ENCODE measurements around the gene TMEM203. TPM values are rescaled to one million over a fixed set of nuclear protein-coding genes. Genes with fewer than 3 reads are reported as not detected.

TMEM203 gene
- total RNA-seq, 1 donor from 2014 or later: 40.3 TPM

GRCh38 chr9:137175345-137175961, 30.0 kb downstream of the TMEM203 start:
- no peak for DNase-seq (ENCODE audit: low read depth)
- no peaks in the 10 kb centered on the region for H3K36me3 ChIP-seq (ENCODE audit: control insufficient read depth, insufficient read depth, low read length)
- peaks cover 48% of the 10 kb centered on the region for H3K27me3 ChIP-seq (ENCODE audit: control insufficient read depth, insufficient read depth, low read length)
- no peak overlapping the region for H3K4me3 ChIP-seq (ENCODE audit: low read depth, low read length)
- TF ChIP-seq, protein P1, sequence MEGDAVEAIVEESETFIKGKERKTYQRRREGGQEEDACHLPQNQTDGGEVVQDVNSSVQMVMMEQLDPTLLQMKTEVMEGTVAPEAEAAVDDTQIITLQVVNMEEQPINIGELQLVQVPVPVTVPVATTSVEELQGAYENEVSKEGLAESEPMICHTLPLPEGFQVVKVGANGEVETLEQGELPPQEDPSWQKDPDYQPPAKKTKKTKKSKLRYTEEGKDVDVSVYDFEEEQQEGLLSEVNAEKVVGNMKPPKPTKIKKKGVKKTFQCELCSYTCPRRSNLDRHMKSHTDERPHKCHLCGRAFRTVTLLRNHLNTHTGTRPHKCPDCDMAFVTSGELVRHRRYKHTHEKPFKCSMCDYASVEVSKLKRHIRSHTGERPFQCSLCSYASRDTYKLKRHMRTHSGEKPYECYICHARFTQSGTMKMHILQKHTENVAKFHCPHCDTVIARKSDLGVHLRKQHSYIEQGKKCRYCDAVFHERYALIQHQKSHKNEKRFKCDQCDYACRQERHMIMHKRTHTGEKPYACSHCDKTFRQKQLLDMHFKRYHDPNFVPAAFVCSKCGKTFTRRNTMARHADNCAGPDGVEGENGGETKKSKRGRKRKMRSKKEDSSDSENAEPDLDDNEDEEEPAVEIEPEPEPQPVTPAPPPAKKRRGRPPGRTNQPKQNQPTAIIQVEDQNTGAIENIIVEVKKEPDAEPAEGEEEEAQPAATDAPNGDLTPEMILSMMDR (IDR thresholded peaks at IDR 0.05; ENCODE audit: insufficient read depth, low read length, poor library complexity, severe bottlenecking): peak; percentile 37

GRCh38 chr9:137174722-137175293, 30.6 kb downstream of the TMEM203 start:
- H3K36me3 ChIP-seq (ENCODE audit: control insufficient read depth, insufficient read depth, low read length): no peaks in the 10 kb centered on the region
- H3K4me3 ChIP-seq (ENCODE audit: low read depth, low read length): no peak overlapping the region
- TF ChIP-seq, protein P1 (IDR thresholded peaks at IDR 0.05; ENCODE audit: insufficient read depth, low read length, poor library complexity, severe bottlenecking): no peak
- H3K27me3 ChIP-seq (ENCODE audit: control insufficient read depth, insufficient read depth, low read length): peaks cover 55% of the 10 kb centered on the region
- no peak for DNase-seq (ENCODE audit: low read depth)

GRCh38 chr9:137173796-137174664, 31.4 kb downstream of the TMEM203 start:
- Histone ChIP-seq H3K27me3 (ENCODE audit: control insufficient read depth, insufficient read depth, low read length) (peaks cover 62% of the 10 kb centered on the region), H3K36me3 (ENCODE audit: control insufficient read depth, insufficient read depth, low read length) (no peaks in the 10 kb centered on the region), H3K4me3 (ENCODE audit: low read depth, low read length) (no peak overlapping the region)
- TF ChIP-seq, protein P1 (IDR thresholded peaks at IDR 0.05; ENCODE audit: insufficient read depth, low read length, poor library complexity, severe bottlenecking): no peak
- no peak for DNase-seq (ENCODE audit: low read depth)

- DNase-seq (ENCODE audit: low read depth): no peak
- H3K27me3 ChIP-seq (ENCODE audit: control insufficient read depth, insufficient read depth, low read length): peaks cover 69% of the 10 kb centered on the region
- TF ChIP-seq, protein P1 (IDR thresholded peaks at IDR 0.05; ENCODE audit: insufficient read depth, low read length, poor library complexity, severe bottlenecking): no peak
These were observed 32.3 kb downstream of the TMEM203 start for GRCh38 chr9:137172901-137173795.

GRCh38 chr9:137171149-137171900, 34.1 kb downstream of the TMEM203 start:
- no peak for DNase-seq (ENCODE audit: low read depth)
- H3K27me3 ChIP-seq (ENCODE audit: control insufficient read depth, insufficient read depth, low read length): peaks cover 87% of the 10 kb centered on the region

More at GRCh38 chr9:137172901-137173795, 32.3 kb downstream of the TMEM203 start:
- H3K36me3 ChIP-seq (ENCODE audit: control insufficient read depth, insufficient read depth, low read length): no peaks in the 10 kb centered on the region
- no peak overlapping the region for H3K4me3 ChIP-seq (ENCODE audit: low read depth, low read length)

More at GRCh38 chr9:137171149-137171900, 34.1 kb downstream of the TMEM203 start:
- H3K4me3 ChIP-seq (ENCODE audit: low read depth, low read length): no peak overlapping the region
- no peaks in the 10 kb centered on the region for H3K36me3 ChIP-seq (ENCODE audit: control insufficient read depth, insufficient read depth, low read length)
- TF ChIP-seq, protein P1 (IDR thresholded peaks at IDR 0.05; ENCODE audit: insufficient read depth, low read length, poor library complexity, severe bottlenecking): no peak
